GM12865 (cell line): ENCODE measurements around the gene ATP5F1C.

Experiments used
- DNase-seq: peaks from one replicate; pipeline ENCODE4 v3.0.0; 2010; ENCODE audit warnings: low read depth
- H3K4me3 ChIP-seq: 2 replicates; pipeline ENCODE4 v1.5.1; 2011; ENCODE audit warnings: mild to moderate bottlenecking, low read depth, low read length, control low read depth
- TF ChIP-seq, protein P1 (sequence below): IDR thresholded peaks from 2 replicates; pipeline ENCODE4 v1.5.1; 2011; ENCODE audit warnings: low read length, control low read depth, low read depth, inconsistent platforms; ENCODE audit not compliant: insufficient read depth; ENCODE audit errors: missing control alignments

ATP5F1C gene

DNA sequence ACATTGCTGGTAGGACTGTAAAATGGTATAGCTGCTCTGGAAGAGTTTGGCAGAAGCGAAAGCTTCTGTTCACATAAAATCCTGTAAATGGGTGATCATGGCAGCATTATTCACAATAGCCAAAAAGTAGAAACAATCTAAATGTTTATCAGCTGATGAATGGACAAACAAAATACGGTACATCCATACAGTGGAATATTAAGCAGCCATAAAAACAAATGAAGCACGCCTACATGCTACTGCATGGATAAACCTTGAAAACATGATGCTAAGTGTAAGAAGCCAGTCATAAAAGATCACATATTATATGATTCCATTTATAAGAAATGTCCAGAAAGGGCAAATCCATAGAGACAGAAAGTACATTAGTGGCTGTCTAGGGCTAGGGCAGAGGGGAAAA, 32.9 kb upstream of the ATP5F1C start:
- TF ChIP-seq, protein P1, sequence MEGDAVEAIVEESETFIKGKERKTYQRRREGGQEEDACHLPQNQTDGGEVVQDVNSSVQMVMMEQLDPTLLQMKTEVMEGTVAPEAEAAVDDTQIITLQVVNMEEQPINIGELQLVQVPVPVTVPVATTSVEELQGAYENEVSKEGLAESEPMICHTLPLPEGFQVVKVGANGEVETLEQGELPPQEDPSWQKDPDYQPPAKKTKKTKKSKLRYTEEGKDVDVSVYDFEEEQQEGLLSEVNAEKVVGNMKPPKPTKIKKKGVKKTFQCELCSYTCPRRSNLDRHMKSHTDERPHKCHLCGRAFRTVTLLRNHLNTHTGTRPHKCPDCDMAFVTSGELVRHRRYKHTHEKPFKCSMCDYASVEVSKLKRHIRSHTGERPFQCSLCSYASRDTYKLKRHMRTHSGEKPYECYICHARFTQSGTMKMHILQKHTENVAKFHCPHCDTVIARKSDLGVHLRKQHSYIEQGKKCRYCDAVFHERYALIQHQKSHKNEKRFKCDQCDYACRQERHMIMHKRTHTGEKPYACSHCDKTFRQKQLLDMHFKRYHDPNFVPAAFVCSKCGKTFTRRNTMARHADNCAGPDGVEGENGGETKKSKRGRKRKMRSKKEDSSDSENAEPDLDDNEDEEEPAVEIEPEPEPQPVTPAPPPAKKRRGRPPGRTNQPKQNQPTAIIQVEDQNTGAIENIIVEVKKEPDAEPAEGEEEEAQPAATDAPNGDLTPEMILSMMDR = no peak
- H3K4me3 ChIP-seq = no peak overlapping the region
- no peak for DNase-seq

DNA sequence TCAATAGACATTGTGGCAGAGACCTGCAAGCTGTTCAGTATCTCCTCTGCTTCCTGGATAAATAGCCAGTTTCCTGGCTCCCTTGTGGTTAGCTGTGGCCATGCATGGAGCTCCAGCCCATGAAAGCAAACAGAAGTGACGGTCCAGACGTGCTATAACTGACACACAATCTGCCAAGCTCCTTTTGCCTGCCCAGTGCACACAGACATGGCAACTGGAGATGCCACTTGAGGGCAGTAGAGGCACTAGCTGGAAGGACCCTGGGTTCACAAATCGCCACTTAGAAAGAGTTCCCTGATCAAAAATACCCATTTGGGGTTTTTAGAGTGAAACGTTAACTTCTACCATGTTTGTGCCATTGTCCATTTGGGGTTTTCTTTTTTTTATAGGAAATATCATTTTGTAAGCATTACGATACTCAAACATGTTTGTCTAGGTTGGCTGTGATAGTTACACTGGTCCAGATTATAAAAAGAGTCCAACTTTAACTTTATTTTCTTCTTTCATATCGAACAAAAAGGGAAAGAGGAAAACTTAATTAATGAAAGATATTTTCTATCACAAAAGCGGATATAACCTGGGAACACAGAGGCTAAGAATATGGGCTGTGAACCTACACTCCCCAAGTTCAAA, 31.5 kb upstream of the ATP5F1C start:
- TF ChIP-seq, protein P1 = peak; percentile 41
- no peak overlapping the region for H3K4me3 ChIP-seq
- peak; percentile 37 for DNase-seq

DNA sequence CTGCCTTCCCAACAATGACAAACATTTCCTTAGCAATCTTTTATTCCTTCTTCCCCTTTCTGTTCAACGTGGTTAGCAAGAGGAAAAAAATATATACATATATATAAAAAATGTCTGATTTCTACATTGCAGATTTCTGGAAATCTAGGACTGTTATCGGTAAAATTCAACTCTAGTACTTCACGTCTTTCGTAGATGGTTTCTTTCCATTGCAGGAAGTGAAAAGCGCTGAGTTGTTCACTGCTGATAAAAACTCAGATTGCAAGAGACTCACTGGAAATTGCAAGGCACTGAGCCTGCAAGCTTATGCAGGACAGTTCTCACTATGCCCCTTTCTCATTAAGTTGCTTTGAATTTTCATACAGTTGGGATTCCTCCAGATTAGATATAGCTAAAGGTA, 24.0 kb upstream of the ATP5F1C start:
- TF ChIP-seq, protein P1 = no peak
- no peak overlapping the region for H3K4me3 ChIP-seq
- DNase-seq = no peak

DNA sequence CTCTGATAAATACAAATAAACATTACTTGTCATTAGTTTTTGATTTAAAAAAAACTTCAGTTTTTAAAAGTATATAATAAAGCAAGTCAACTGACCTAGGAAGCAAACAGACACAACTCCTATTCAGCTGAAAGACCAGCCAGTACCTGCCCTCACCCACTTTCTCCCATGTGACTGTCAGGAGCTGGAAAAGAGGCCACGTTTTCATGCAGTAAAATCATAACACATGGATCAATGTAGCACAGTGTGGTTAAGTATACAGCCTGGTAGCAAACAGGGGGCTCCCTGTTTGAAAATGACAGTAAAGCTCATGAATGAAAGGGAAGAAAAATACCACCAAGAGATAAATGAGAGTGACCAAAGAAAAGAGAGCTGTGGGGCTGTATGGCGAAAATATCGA, 21.7 kb upstream of the ATP5F1C start:
- DNase-seq = no peak
- no peak overlapping the region for H3K4me3 ChIP-seq
- TF ChIP-seq, protein P1 = no peak

DNA sequence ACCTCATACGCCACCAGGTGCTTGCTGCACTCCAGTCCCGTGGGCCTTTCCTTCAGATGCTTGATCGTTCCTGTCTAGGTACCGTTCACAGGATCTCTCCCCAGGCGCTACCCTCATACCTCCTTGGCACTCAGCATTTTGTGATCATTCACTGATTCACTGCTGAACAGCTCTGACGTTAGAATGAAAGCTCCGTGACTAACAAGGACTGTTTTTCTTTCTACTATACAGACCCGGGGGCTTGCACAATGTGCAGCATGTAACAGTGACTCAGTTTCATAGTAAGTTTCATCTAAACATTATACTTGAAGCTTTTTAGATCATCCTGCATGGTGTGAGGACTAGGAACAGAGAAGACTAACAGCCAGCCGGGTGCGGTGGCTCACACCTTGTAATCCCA, 20.8 kb upstream of the ATP5F1C start:
- H3K4me3 ChIP-seq = no peak overlapping the region
- DNase-seq = no peak
- TF ChIP-seq, protein P1 = no peak

DNA sequence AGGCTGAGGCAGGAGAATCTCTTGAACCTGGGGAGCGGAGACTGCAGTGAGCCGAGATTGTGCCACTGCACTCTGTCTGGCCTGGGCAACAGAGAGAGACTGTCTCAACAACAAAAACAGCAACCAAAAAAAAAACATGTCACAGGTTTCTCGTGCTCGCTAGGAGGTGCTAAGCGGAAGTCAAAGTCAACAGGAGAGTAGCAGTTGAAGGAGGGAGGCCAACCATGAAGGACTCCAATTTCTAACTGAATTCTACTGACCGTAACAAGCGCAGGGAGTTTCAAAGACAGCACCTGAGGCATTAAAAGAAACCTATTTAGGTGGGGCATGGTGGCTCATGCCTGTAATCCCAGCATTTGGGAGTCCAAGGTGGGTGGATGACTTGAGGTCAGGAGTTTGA, 19.6 kb upstream of the ATP5F1C start:
- TF ChIP-seq, protein P1 = no peak
- H3K4me3 ChIP-seq = no peak overlapping the region
- no peak for DNase-seq
